Mucosa of stomach (tissue), 1 donor: ENCODE measurements around the gene IL22RA2.

ENCODE experiments used
- H3K27me3 ChIP-seq: one replicate; pipeline ENCODE4 v1.7.0; 2013; ENCODE audit warnings: mild to moderate bottlenecking, low read length; ENCODE audit not compliant: control insufficient read depth, insufficient read depth
- H3K36me3 ChIP-seq: one replicate; pipeline ENCODE4 v1.7.0; 2013; ENCODE audit warnings: low read length; ENCODE audit not compliant: control insufficient read depth, insufficient read depth
- H3K4me1 ChIP-seq: one replicate; pipeline ENCODE4 v1.7.0; 2013; ENCODE audit warnings: mild to moderate bottlenecking, low read length; ENCODE audit not compliant: control insufficient read depth, insufficient read depth
- H3K4me3 ChIP-seq: one replicate; pipeline ENCODE4 v1.7.0; 2013; ENCODE audit warnings: low read length
- H3K9ac ChIP-seq: one replicate; pipeline ENCODE4 v1.7.0; 2013; ENCODE audit warnings: mild to moderate bottlenecking, low read length, moderate library complexity
- H3K9me3 ChIP-seq: one replicate; pipeline ENCODE4 v1.7.0; 2013; ENCODE audit warnings: mild to moderate bottlenecking, low read length, moderate library complexity; ENCODE audit not compliant: control insufficient read depth
- donor health status: Pancreatic carcinoma.

IL22RA2 gene

DNA sequence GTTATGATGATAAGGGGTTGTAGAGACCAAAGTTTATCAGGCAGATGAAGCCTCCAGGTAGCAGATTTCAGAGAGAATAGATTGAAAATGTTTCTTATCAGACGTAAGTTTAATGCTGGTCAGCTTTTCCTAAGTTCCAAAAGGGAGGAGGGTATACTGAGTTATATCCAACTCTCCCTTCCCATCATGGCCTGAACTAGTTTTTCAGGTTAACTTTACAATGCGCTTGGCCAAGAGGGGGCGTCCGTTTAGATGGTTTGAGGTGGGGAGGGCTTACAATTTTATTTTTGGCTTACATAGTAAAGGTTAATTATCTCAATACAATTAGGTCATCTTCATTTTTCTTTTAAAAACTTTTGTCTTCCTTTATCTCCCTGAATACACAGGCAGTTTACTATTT, 19.4 kb upstream of the IL22RA2 start:
- Histone ChIP-seq H3K9ac (no peak overlapping the region), H3K4me1 (no peaks in the 10 kb centered on the region), H3K4me3 (no peak overlapping the region), H3K27me3 (no peaks in the 10 kb centered on the region), H3K36me3 (no peaks in the 10 kb centered on the region), H3K9me3 (no peaks in the 10 kb centered on the region)

DNA sequence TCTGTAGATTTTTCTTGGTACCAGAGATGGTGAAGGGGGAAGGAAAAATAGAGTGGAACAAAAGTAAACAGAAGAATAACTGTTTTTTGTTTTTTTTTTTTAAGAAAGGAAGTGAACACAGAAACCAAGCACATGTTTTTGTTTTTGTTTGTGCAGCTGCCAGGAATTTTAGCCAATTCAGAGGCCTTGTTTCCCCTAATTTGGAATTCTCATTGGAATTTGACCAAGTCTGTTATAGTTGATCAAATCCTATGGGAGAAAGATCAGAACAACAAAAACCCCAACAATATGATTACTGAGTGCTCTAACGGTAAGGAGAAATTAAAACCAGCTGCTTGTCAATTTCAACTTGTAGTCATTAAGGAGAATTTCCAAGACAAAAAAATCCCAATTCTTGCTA, 18.2 kb upstream of the IL22RA2 start:
- Histone ChIP-seq H3K9ac (no peak overlapping the region), H3K4me1 (no peaks in the 10 kb centered on the region), H3K27me3 (no peaks in the 10 kb centered on the region), H3K4me3 (no peak overlapping the region), H3K36me3 (no peaks in the 10 kb centered on the region), H3K9me3 (no peaks in the 10 kb centered on the region)

DNA sequence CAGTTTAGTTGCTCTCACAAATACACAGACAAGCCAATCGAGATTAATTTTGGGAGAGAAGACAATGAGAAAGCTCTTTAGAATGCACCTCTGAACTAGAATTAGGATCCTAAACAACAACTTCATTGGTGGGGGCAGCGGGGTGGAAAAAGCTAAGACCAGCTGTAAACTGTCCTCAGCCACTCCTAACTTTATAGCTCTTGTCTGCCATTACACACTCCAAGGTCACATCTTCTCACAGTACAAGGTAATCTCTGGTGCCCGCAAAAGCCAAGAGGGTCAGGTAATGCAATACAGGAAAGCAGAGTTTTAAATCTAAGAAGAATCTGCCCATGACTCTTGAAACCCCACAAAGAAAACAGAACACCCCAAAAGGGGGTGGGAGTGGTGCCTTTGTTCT, 17.8 kb upstream of the IL22RA2 start:
- no peak overlapping the region for H3K9ac ChIP-seq
- no peaks in the 10 kb centered on the region for H3K9me3 ChIP-seq
- no peaks in the 10 kb centered on the region for H3K36me3 ChIP-seq
- no peak overlapping the region for H3K4me3 ChIP-seq
- no peaks in the 10 kb centered on the region for H3K4me1 ChIP-seq
- H3K27me3 ChIP-seq: no peaks in the 10 kb centered on the region

DNA sequence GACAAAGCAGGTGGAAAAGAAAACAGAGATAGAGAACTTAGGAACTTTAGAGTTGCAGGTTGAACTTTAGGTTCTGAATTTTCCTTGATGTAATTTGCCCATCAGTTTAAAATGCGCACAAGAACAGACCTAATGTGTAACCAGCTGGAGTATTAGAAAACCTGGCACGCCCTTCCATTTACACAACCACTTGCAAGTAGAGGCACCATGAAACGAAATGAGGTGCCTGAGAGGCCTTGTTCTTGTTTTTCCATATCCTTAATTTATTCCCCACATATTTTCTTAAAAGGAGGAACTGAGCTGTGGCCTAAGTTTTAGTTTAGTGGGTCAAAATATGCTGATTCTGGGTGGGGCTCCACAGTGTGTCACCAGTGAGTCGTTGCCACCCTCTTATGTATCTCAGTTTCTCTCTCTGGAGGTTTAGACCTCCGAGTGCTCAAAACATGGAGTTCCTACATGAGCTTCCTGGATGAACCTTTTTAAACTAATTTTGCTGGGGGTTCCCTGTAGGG, 17.2 kb upstream of the IL22RA2 start:
- H3K9me3 ChIP-seq: no peaks in the 10 kb centered on the region
- no peak overlapping the region for H3K9ac ChIP-seq
- H3K27me3 ChIP-seq: no peaks in the 10 kb centered on the region
- no peaks in the 10 kb centered on the region for H3K36me3 ChIP-seq
- H3K4me1 ChIP-seq: no peaks in the 10 kb centered on the region
- H3K4me3 ChIP-seq: no peak overlapping the region

DNA sequence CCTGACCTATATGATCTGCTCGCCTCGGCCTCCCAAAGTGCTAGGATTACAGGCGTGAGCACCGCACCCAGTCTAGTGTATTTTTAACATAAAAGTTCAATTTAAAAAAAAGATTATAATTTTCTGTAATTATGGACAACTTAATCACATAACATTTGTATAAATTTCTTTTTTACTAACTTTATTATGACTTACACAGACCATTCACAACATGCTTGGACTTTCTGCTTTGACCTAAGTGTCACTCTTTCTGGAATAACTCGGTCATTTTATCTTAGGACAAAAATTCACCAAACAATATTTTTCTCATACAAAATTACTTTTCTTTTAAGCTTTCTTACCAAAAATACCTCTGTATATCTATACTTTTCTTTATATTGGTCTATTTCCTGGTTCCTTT, 15.4 kb upstream of the IL22RA2 start:
- Histone ChIP-seq H3K9ac (no peak overlapping the region), H3K4me1 (no peaks in the 10 kb centered on the region), H3K27me3 (no peaks in the 10 kb centered on the region), H3K36me3 (no peaks in the 10 kb centered on the region), H3K4me3 (no peak overlapping the region), H3K9me3 (no peaks in the 10 kb centered on the region)

DNA sequence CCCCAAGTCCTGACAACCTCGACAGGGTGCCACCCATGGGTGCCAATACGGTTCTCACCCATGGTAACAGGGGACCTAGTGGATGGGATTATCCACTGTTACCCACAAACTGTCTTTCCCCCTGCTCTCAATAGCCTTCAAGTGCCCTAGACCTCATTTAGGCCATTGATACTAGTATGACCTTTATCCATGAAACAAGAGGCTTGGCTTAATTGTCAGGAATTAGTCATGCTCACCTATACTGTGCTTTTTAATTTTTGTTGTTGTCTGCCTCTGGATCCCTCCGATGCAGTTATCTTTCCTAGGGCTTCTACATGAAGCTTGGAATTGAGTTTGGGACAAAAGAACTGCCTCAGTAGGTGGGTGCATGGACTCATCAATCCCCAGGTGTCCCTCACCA, 11.8 kb upstream of the IL22RA2 start:
- Histone ChIP-seq H3K9me3 (no peaks in the 10 kb centered on the region), H3K9ac (no peak overlapping the region), H3K27me3 (no peaks in the 10 kb centered on the region), H3K4me1 (no peaks in the 10 kb centered on the region), H3K4me3 (no peak overlapping the region), H3K36me3 (no peaks in the 10 kb centered on the region)

DNA sequence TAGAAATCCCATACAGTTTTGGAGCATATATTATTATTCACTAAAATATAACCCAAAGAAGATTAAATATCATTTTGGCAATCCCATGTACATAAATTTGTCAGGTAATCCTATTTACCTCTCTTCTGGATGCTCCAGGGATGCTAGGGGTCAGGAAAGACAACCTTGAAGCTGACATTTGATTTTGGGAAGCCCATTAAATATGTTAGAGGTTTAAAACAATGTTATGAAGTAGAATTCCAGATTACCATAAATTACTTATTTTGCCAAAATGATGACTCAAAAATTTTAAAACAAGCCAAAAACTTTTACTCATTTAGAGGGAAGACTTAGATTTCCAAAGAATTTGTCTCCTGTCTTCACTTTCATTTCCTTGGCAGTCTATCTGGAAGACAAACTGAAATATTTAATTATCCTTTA, 9.2 kb upstream of the IL22RA2 start:
- Histone ChIP-seq H3K36me3 (no peaks in the 10 kb centered on the region), H3K4me1 (no peaks in the 10 kb centered on the region), H3K27me3 (no peaks in the 10 kb centered on the region), H3K4me3 (no peak overlapping the region), H3K9me3 (no peaks in the 10 kb centered on the region), H3K9ac (no peak overlapping the region)

DNA sequence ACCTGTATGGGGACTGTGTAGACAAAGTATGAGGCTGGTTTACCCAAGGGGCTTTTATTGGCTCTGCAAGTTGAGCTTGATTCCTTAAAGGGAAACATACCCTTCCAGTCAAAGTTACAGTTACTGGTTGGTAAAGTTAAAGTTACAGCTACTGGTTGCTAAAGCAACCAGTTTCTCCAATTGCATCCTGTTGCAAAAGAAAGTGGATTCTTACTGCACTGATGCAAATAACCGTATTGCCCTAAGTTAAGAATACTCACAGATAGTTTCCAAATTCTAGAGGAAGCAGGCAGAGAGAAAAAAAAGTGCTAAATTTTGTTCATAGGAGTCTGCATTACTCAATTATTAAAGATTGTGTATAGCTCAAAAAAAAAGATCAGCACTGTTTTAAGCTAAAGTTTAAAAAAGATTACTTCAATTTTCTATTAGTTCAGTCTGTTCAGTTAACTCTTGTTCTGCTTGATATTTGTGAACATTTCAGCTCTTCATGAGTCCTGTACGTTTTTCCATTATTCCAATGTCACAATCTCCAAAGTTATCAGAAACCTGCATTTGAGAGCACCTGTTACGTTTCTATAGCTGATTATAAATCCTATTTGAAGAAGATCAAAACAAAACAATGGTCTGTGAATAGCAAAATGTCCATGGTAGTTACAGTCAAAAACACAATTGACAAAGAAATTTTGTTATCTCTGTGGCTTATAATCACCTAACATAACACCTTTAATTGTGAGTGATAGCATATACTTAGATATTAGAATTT, 8.6 kb upstream of the IL22RA2 start:
- no peaks in the 10 kb centered on the region for H3K36me3 ChIP-seq
- no peaks in the 10 kb centered on the region for H3K4me1 ChIP-seq
- no peak overlapping the region for H3K4me3 ChIP-seq
- H3K27me3 ChIP-seq: no peaks in the 10 kb centered on the region
- no peak overlapping the region for H3K9ac ChIP-seq
- no peaks in the 10 kb centered on the region for H3K9me3 ChIP-seq

DNA sequence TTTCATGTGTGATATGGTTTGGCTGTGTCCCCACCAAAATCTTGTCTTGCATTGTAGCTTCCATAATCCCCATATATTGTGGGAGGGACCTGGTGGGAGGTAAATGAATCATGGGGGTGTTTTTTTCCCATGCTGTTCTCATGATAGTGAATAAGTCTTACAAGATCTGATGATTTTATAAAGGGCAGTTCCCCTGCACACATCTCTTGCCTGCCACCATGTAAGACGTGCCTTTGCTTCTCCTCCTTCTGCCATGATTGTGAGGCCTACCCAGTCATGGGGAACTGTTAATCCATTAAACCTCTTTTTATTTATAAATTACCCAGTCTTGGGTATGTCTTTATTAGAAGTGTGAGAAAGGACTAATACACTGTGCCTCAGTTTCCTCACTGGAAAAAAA, 4.2 kb upstream of the IL22RA2 start:
- Histone ChIP-seq H3K4me3 (no peak overlapping the region), H3K9ac (no peak overlapping the region), H3K36me3 (no peaks in the 10 kb centered on the region), H3K9me3 (no peaks in the 10 kb centered on the region), H3K27me3 (no peaks in the 10 kb centered on the region), H3K4me1 (no peaks in the 10 kb centered on the region)

DNA sequence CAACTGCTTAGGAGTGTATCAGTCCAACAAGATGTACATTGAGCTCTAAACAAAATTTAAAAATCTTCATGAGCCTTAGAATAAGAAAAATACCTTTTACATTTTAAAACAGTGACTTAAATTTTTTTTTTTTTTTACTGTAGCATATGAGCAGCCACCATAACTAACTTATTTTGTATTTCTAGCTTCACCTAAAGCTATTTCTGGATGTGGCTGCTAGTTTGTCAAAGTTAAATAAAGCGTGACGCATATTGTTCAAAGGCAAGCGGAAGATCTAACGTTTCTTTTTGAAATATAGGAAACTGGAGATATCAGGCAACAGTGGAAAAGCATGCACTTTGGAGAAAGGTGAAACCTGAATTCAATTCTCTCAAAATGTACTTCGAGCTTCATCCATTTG, 3.3 kb upstream of the IL22RA2 start:
- Histone ChIP-seq H3K4me1 (no peaks in the 10 kb centered on the region), H3K36me3 (no peaks in the 10 kb centered on the region), H3K27me3 (no peaks in the 10 kb centered on the region), H3K9me3 (no peaks in the 10 kb centered on the region), H3K4me3 (no peak overlapping the region), H3K9ac (no peak overlapping the region)

DNA sequence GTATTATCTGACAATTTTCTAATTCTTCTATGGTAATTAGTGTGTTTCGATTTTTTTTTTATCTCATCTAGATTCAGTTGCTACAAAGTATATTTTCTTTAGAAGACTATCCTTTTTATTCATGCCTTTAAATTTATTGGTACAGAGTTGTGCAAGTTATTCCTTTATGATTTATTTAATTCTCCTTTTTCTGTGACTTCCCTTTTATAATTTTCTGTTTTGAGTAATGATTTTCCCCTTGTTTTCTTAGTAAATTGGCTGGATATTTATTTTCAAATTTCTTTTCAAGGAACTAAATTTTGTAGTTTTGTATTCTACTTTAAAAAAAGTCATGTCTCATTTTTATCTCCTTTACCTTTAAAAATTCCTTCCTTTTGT, 2.4 kb upstream of the IL22RA2 start:
- H3K9ac ChIP-seq: no peak overlapping the region
- no peaks in the 10 kb centered on the region for H3K4me1 ChIP-seq
- no peak overlapping the region for H3K4me3 ChIP-seq
- no peaks in the 10 kb centered on the region for H3K27me3 ChIP-seq
- H3K36me3 ChIP-seq: no peaks in the 10 kb centered on the region
- H3K9me3 ChIP-seq: no peaks in the 10 kb centered on the region

DNA sequence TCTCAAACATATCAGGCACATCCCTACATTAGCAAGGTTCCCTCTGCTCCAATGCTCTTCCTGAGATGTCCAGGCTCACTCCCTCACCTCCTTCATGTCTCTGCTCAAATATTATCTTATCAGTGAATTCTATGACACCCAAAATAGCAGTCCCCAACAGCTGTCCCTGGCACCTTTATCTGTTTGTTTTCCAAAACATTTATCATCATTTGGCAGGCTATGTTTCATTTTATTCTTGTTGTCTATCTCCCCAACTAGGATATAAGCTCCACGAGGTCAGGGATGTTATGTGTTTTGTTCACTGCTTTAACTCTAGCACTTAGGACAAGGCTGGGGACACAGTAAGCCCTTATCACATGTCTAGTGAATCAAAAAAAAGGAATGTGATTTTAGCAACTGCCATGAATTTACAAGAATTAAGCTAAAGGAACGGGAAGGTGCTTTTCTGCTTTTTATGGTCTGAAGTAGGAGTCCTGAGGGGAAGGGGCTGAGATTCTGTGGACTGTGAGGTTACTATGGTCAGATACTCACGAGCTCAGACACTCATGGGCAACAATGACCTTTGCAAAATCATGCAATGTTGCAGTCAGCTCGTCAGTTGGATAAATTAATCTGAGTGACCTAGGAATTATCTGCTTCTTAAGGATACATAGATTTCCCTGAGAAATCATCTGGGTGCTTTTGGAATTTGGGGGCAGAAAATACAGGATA, 1.9 kb upstream of the IL22RA2 start:
- Histone ChIP-seq H3K9me3 (no peaks in the 10 kb centered on the region), H3K4me1 (no peaks in the 10 kb centered on the region), H3K4me3 (no peak overlapping the region), H3K27me3 (no peaks in the 10 kb centered on the region), H3K36me3 (no peaks in the 10 kb centered on the region), H3K9ac (no peak overlapping the region)
